GM12891 (cell line): Measurements from ENCODE around the gene TANC1.

ENCODE experiments used
- POLR2A ChIP-seq: IDR thresholded peaks from 2 replicates; pipeline ENCODE4 v1.6.1; 2011; ENCODE audit warnings: low read depth, low read length, control low read depth
- POLR2AphosphoS5 ChIP-seq: IDR thresholded peaks from 2 replicates; pipeline ENCODE4 v1.6.1; 2011; ENCODE audit warnings: low read depth, low read length, control low read depth
- TAF1 ChIP-seq: IDR thresholded peaks from 2 replicates; pipeline ENCODE4 v1.6.1; 2011; ENCODE audit warnings: low read depth, low read length, control low read depth

GRCh38 chr2:159119652-159120257 lies 151.3 kb downstream of the TANC1 start:
- TF ChIP-seq POLR2A: no peak
- TF ChIP-seq POLR2AphosphoS5: no peak
- no peak for TF ChIP-seq TAF1
